Measurements from ENCODE around the gene KCNG4. TPM values are rescaled to one million over a fixed set of nuclear protein-coding genes. Genes with fewer than 3 reads are reported as not detected.

KCNG4 gene
- total and polyA plus RNA-seq, 10 of the 15 experiments (the other 5 are each of a cell fraction or from before 2014, with no cell fraction given) = not detected

GRCh38 chr16:84181144-84181915 lies 58.5 kb downstream of the KCNG4 start (continued):
- TF ChIP-seq, protein P1, sequence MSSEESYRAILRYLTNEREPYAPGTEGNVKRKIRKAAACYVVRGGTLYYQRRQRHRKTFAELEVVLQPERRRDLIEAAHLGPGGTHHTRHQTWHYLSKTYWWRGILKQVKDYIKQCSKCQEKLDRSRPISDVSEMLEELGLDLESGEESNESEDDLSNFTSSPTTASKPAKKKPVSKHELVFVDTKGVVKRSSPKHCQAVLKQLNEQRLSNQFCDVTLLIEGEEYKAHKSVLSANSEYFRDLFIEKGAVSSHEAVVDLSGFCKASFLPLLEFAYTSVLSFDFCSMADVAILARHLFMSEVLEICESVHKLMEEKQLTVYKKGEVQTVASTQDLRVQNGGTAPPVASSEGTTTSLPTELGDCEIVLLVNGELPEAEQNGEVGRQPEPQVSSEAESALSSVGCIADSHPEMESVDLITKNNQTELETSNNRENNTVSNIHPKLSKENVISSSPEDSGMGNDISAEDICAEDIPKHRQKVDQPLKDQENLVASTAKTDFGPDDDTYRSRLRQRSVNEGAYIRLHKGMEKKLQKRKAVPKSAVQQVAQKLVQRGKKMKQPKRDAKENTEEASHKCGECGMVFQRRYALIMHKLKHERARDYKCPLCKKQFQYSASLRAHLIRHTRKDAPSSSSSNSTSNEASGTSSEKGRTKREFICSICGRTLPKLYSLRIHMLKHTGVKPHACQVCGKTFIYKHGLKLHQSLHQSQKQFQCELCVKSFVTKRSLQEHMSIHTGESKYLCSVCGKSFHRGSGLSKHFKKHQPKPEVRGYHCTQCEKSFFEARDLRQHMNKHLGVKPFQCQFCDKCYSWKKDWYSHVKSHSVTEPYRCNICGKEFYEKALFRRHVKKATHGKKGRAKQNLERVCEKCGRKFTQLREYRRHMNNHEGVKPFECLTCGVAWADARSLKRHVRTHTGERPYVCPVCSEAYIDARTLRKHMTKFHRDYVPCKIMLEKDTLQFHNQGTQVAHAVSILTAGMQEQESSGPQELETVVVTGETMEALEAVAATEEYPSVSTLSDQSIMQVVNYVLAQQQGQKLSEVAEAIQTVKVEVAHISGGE (CRISPR knock-in tag; IDR thresholded peaks at IDR 0.05) = no peak
- TF ChIP-seq PML (IDR thresholded peaks at IDR 0.05; ENCODE audit: low read length) (no peak), POLR2AphosphoS2 (IDR thresholded peaks at IDR 0.05; ENCODE audit: low read depth, low read length) (no peak), ZNF24 (IDR thresholded peaks at IDR 0.05) (no peak), EED (IDR thresholded peaks at IDR 0.05; ENCODE audit: low read depth) (no peak), HDGF (IDR thresholded peaks at IDR 0.05) (no peak), RB1 (IDR thresholded peaks at IDR 0.05; ENCODE audit: borderline replicate concordance) (no peak)

DNA sequence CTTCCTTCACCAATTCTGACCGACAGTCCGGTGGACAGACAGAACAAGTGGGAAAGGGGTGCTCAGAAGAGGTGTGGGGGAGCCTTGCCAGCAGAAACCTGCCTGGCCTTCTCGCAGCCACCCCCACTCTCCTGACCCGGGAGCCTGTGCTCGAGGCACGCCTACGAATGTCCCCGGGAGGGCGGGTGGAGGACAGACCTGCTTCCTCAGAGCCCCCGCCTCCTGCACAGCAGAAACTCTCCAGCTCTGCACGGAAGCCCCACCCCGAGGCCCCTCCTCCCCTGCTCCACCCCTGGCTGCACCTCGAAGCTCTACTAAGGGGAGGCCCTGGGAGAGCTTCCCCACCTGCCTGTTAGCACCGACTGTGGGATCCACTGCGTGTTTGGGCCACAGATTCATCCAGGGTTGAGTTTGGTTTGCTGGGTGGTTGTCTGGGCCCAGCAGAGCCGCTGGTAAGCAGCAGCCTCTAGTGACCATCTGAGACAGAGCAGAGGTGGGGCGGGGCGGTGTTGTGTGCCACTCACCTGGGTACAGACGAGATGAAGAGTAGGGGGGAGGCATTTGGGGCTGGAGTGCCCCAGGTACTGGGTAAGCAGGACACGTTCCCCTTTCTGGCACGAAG lies 59.2 kb downstream of the KCNG4 start:
- Histone ChIP-seq H3K9ac (ENCODE audit: control insufficient read depth, insufficient read depth, low read length) (no peak overlapping the region), H3K27ac (ENCODE audit: control insufficient read depth, insufficient read depth) (no peak overlapping the region), H3K79me2 (ENCODE audit: control insufficient read depth, insufficient read depth, low read length) (peaks cover 5% of the 10 kb centered on the region), H4K20me1 (ENCODE audit: control insufficient read depth, insufficient read depth) (no peaks in the 10 kb centered on the region), H3K4me3 (no peak overlapping the region), H3K9me3 (replicated peaks; ENCODE audit: control insufficient read depth, insufficient read depth, low read length) (no peaks in the 10 kb centered on the region), H2AFZ (ENCODE audit: control insufficient read depth, low read depth, low read length) (no peak overlapping the region), H3K4me1 (ENCODE audit: control insufficient read depth, insufficient read depth, low read length) (peaks cover 8% of the 10 kb centered on the region), H3K4me2 (ENCODE audit: control insufficient read depth, insufficient read depth) (no peak overlapping the region), H3K27me3 (replicated peaks in 1 of 2; ENCODE audit: control insufficient read depth in 2 of 2, insufficient read depth in 2 of 2, low read length in 1 of 2) (no peaks in the 10 kb centered on the region), H3K36me3 (ENCODE audit: control insufficient read depth in 2 of 2, insufficient read depth in 2 of 2, low read length in 1 of 2) (peaks cover 5 to 23% of the 10 kb centered on the region in 2 experiments; a peak in 3 of 4 replicates)
- DNase-seq (ENCODE audit: low read depth, low spot score) = no peak
- in situ Hi-C loops (cut with MboI) (loop anchor here (5.0 kb wide), 1 partner anchor 223 kb away; no protein-coding TSS in a partner anchor), intact Hi-C loops (cut with micrococcal nuclease; ENCODE audit: unreplicated experiment) (no loop called here)
- SMC1A ChIA-PET (ENCODE audit: uncharacterized antibody, unreplicated experiment) = no interaction called here
- FAIRE-seq = no peak
- POLR2A ChIA-PET = interaction anchor here (0.6 kb wide), 1 partner anchor 183 kb away, joined by 3 read pairs; no protein-coding TSS in a partner anchor
- WGBS (ENCODE audit: insufficient coverage, insufficient replicate concordance, low lambda C conversion rate, missing lambda C conversion rate) = 88% methylated on average over 21 of the region's 21 CpGs
- CTCF ChIA-PET = interaction anchor here (1.5 kb wide), 1 partner anchor 91 kb away, joined by 3 read pairs; no protein-coding TSS in a partner anchor
- RAD21 ChIA-PET (ENCODE audit: unreplicated experiment) = no interaction called here
- no TSS peak for BruUV-seq (replicated peaks)
- no peak for ATAC-seq
- no peak for TF ChIP-seq STAT3 (IDR thresholded peaks at IDR 0.05; ENCODE audit: low read depth, low read length)
- TF ChIP-seq ZSCAN29 (IDR thresholded peaks at IDR 0.05) = no peak
- TF ChIP-seq FOS (IDR thresholded peaks at IDR 0.05; ENCODE audit: borderline replicate concordance, extremely low read depth, insufficient read length) = no peak
- TF ChIP-seq SREBF2 (IDR thresholded peaks at IDR 0.05; ENCODE audit: low read length) = no peak
- no peak for TF ChIP-seq EZH2 (IDR thresholded peaks at IDR 0.05; ENCODE audit: borderline replicate concordance, control insufficient read depth, low read depth, low read length)
- no peak for TF ChIP-seq IKZF1 (conservative IDR thresholded peaks at IDR 0.05)
- TF ChIP-seq RCOR1 (conservative IDR thresholded peaks at IDR 0.05; ENCODE audit: low read depth, low read length) = no peak
- TF ChIP-seq, protein P2, sequence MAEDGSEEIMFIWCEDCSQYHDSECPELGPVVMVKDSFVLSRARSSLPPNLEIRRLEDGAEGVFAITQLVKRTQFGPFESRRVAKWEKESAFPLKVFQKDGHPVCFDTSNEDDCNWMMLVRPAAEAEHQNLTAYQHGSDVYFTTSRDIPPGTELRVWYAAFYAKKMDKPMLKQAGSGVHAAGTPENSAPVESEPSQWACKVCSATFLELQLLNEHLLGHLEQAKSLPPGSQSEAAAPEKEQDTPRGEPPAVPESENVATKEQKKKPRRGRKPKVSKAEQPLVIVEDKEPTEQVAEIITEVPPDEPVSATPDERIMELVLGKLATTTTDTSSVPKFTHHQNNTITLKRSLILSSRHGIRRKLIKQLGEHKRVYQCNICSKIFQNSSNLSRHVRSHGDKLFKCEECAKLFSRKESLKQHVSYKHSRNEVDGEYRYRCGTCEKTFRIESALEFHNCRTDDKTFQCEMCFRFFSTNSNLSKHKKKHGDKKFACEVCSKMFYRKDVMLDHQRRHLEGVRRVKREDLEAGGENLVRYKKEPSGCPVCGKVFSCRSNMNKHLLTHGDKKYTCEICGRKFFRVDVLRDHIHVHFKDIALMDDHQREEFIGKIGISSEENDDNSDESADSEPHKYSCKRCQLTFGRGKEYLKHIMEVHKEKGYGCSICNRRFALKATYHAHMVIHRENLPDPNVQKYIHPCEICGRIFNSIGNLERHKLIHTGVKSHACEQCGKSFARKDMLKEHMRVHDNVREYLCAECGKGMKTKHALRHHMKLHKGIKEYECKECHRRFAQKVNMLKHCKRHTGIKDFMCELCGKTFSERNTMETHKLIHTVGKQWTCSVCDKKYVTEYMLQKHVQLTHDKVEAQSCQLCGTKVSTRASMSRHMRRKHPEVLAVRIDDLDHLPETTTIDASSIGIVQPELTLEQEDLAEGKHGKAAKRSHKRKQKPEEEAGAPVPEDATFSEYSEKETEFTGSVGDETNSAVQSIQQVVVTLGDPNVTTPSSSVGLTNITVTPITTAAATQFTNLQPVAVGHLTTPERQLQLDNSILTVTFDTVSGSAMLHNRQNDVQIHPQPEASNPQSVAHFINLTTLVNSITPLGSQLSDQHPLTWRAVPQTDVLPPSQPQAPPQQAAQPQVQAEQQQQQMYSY (CRISPR knock-in tag; IDR thresholded peaks at IDR 0.05) = no peak
- TF ChIP-seq ATF7 (IDR thresholded peaks at IDR 0.05; ENCODE audit: low read depth) = no peak

Measured in GM12878 (cell line).